Osteocyte (in vitro differentiated cells): ENCODE data around the gene MANEA. TPM values are rescaled to one million over a fixed set of nuclear protein-coding genes. Genes with fewer than 3 reads are reported as not detected.

Experiments used
- DNase-seq: peaks from one replicate; pipeline ENCODE4 v3.0.0; 2021; ENCODE audit warnings: mixed read lengths; ENCODE audit not compliant: unreplicated experiment; ENCODE audit errors: extremely low spot score
- H3K27ac Mint-ChIP-seq: one replicate; pipeline ENCODE4 v1.8.0; 2021; ENCODE audit warnings: mild to moderate bottlenecking, mixed read lengths; ENCODE audit not compliant: unreplicated experiment
- H3K27me3 Mint-ChIP-seq: one replicate; pipeline ENCODE4 v1.8.0; 2021; ENCODE audit warnings: mixed read lengths; ENCODE audit not compliant: unreplicated experiment
- H3K36me3 Mint-ChIP-seq: one replicate; pipeline ENCODE4 v1.8.0; 2021; ENCODE audit warnings: mixed read lengths; ENCODE audit not compliant: unreplicated experiment
- H3K4me1 Mint-ChIP-seq: one replicate; pipeline ENCODE4 v1.8.0; 2021; ENCODE audit warnings: mixed read lengths; ENCODE audit not compliant: unreplicated experiment
- H3K4me3 Mint-ChIP-seq: one replicate; pipeline ENCODE4 v1.8.0; 2021; ENCODE audit warnings: mild to moderate bottlenecking, moderate library complexity, mixed read lengths; ENCODE audit not compliant: unreplicated experiment
- H3K9me3 Mint-ChIP-seq: one replicate; pipeline ENCODE4 v1.8.0; 2021; ENCODE audit warnings: mixed read lengths; ENCODE audit not compliant: unreplicated experiment
- CTCF ChIP-seq: fragments of 200-600 bp; sonication (generic); IDR thresholded peaks from 2 replicates; pipeline ENCODE4 v1.5.0; 2021; ENCODE audit warnings: antibody characterized with exemption, mild to moderate bottlenecking, moderate library complexity
- total RNA-seq: library from RNA; stranded (reverse); gene quantifications from 2 replicates; pipeline ENCODE4 v1.2.1, GENCODE V29; 2021

Gene MANEA
- total RNA-seq, 1 donor from 2014 or later: 13.4 TPM

- H3K27me3 Mint-ChIP-seq: no peaks in the 10 kb centered on the region
- H3K36me3 Mint-ChIP-seq: peaks cover 8% of the 10 kb centered on the region
- TF ChIP-seq CTCF: no peak
- peaks cover 21% of the 10 kb centered on the region for H3K4me1 Mint-ChIP-seq
- H3K27ac Mint-ChIP-seq: no peak overlapping the region
- no peak for DNase-seq
- H3K9me3 Mint-ChIP-seq: peaks cover 7% of the 10 kb centered on the region
- no peak overlapping the region for H3K4me3 Mint-ChIP-seq
These were observed 15.7 kb downstream of the MANEA start for GRCh38 chr6:95593025-95593424.

- Mint-ChIP-seq H3K4me3 (no peak overlapping the region), H3K4me1 (peaks cover 23% of the 10 kb centered on the region), H3K27me3 (no peaks in the 10 kb centered on the region), H3K27ac (no peak overlapping the region), H3K9me3 (peaks cover 7% of the 10 kb centered on the region), H3K36me3 (peaks cover 13% of the 10 kb centered on the region)
- no peak for DNase-seq
- no peak for TF ChIP-seq CTCF
These were observed 18.7 kb downstream of the MANEA start for GRCh38 chr6:95596021-95596420.

DNA sequence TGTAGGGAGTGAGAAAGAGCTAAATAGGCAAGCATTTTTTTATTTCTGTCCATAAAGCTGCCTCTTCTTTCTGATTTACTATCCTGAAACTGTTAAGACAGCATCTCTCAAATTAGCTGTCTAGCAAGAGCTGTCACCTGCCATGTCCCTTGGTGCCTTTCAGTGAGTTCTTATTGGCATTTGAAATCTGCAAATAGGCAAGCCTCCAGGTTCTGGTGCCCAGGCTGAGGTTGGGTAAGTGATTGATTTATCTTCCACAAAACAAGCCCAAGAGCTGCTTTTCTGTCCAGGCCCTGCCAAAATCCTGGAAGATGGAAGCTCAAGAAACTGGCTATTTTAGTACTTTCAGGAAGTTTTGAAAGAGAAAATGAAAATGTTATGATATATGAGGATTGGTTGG is 22.4 kb downstream of the MANEA start:
- H3K27ac Mint-ChIP-seq: no peak overlapping the region
- no peak for DNase-seq
- H3K27me3 Mint-ChIP-seq: no peaks in the 10 kb centered on the region
- H3K9me3 Mint-ChIP-seq: no peaks in the 10 kb centered on the region
- no peak for TF ChIP-seq CTCF
- no peak overlapping the region for H3K4me3 Mint-ChIP-seq
- peaks cover 16% of the 10 kb centered on the region for H3K4me1 Mint-ChIP-seq
- peaks cover 8% of the 10 kb centered on the region for H3K36me3 Mint-ChIP-seq

DNA sequence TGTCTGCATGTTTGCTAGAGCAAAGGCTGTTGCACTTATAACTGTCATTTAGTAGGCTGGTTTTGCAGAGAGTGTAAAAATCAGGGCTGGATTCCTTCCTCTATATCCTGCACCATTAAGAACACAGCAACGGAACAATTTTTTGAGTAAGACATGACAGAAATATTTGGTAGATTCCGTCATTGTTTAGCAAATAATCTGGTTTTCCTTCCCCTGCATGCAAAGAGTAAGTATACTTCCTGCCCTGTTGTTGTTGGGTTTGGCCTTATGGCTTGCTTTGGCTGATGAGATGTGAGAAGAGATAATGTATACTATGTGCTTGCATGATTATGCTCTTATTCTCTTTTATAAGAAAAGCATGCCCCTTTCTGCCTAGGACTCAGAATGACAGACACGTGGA is 23.8 kb downstream of the MANEA start:
- Mint-ChIP-seq H3K4me3 (no peak overlapping the region), H3K4me1 (peaks cover 5% of the 10 kb centered on the region), H3K36me3 (peaks cover 13% of the 10 kb centered on the region), H3K27me3 (no peaks in the 10 kb centered on the region), H3K9me3 (no peaks in the 10 kb centered on the region), H3K27ac (no peak overlapping the region)
- no peak for DNase-seq
- TF ChIP-seq CTCF: no peak

- Mint-ChIP-seq H3K9me3 (no peaks in the 10 kb centered on the region), H3K4me1 (no peaks in the 10 kb centered on the region), H3K27ac (no peak overlapping the region), H3K4me3 (no peak overlapping the region), H3K27me3 (peaks cover 6% of the 10 kb centered on the region), H3K36me3 (no peaks in the 10 kb centered on the region)
- no peak for TF ChIP-seq CTCF
- no peak for DNase-seq
These were observed 36.8 kb downstream of the MANEA start for GRCh38 chr6:95614094-95614493.
